Vagina (tissue), 2 donors: ENCODE results near the gene FSTL5.

Experiments
- CTCF ChIP-seq, 3 experiments: fragments of 450-650 bp in 2 of 3; fragments of 200-600 bp in 1 of 3; sonication (generic) in 1 of 3; IDR thresholded peaks; one replicate each; pipeline ENCODE4 v1.5.1; 2017 to 2019; ENCODE audit warnings: antibody characterized with exemption in 3 of 3, mild to moderate bottlenecking in 2 of 3, moderate library complexity in 2 of 3
- POLR2A ChIP-seq, 2 donors: fragments of 450-650 bp; IDR thresholded peaks; one replicate each; pipeline ENCODE4 v1.6.1; 2017; ENCODE audit warnings: antibody characterized with exemption in 2 of 2, mild to moderate bottlenecking in 2 of 2, moderate library complexity in 2 of 2
- POLR2AphosphoS5 ChIP-seq, 2 donors: sonication (generic); formaldehyde crosslinking; IDR thresholded peaks; one replicate each; pipeline ENCODE4 v1.9.0; 2017; ENCODE audit warnings: antibody characterized with exemption in 2 of 2, mild to moderate bottlenecking in 2 of 2, low read depth in 1 of 2; ENCODE audit not compliant: insufficient read depth in 1 of 2

DNA sequence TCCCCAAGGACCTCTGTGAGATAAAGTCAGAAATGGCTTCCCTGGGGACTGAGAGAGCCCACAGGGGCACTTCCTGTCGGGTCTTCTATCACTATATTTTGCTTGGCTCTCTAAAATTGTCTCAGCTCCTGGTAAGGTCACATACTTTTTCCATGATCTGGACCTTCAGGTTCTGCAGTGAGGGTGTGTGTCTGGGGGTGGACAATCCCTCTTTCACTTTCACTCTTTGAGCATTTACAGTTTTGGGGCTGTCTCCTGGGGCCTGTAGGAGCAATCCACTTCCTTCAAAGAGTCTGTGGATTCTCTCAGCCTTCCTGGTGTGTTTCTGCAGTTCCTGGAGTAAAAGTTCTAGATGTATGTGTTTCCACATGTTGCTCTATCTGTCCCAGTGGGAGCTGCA lies 335.7 kb downstream of the FSTL5 start:
- TF ChIP-seq CTCF (IDR thresholded peaks at IDR 0.05) = no peak
- TF ChIP-seq POLR2AphosphoS5 (IDR thresholded peaks at IDR 0.05; ENCODE audit: insufficient read depth in 1 of 2, low read depth in 1 of 2) = no peak
- TF ChIP-seq POLR2A (IDR thresholded peaks at IDR 0.05) = no peak
